HG02571 (cell line): Measurements from ENCODE around the gene PDZD2.

ENCODE experiments used
- ATAC-seq: cut with Tn5 transposase; IDR thresholded peaks from one replicate; pipeline ENCODE4 v1.9.1; 2021; ENCODE audit warnings: mild to moderate bottlenecking, moderate library complexity; ENCODE audit not compliant: unreplicated experiment

PDZD2 gene

GRCh38 chr5:31860726-31861433 lies 221.9 kb downstream of the PDZD2 start:
- no peak for ATAC-seq

DNA sequence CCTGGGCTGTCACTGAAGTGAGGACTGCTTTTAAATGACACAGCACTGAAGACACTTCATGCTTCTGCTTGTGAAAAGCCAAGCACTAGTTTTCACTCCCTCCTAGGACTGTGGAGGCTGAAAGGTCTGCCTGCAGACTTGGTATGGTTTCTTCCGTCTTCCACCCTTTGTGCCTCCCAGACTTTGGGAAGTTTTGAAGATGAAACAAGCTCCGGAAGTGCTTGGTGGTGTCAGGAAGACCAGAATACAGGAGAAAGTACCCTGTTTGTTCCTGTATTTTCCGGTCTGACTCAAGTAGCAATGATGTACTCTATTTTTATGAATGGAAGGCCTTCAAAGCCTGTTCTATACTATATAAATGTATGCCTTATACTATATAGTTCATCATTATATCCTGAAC lies 222.7 kb downstream of the PDZD2 start:
- ATAC-seq = no peak

- ATAC-seq = no peak
These were observed 225.1 kb downstream of the PDZD2 start for GRCh38 chr5:31863991-31864411.

DNA sequence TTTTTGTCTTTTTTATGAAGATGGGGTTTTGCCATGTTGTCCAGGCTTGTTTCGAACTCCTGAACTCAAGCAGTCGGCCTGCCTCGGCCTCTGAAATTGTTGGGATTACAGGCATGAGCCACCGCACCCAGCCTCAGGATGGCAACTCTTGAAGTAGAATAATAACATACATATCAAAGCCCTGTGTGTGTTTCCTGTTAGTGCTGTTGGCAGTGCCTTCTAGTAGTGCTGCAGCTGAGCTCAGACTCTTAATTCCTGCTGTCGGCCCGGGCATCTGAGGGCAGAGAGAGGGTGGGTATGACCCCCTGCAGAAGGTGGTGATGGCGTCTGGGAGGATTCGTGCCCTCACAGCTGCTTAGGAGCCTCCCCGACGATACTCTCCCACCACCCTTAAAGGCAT lies 227.2 kb downstream of the PDZD2 start:
- no peak for ATAC-seq

DNA sequence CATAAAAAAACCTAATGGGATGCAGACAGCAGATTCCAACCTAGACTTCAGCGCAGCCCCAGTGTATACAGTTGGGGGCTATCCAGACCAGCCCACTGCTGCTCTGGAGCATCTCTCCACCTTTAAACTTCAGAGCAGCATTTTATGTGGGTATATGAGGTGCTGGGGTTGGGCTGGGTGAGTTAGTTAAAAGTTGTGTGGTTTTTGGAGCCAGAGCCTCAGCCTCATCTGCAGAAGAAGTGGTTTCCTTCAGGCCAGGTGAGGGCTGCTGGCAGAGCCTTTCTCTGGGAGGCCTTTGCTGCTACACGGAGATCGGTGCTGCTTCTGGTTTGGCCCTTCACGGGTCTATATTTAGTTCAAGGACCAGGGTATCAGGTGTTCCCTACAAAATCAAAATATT lies 228.3 kb downstream of the PDZD2 start:
- no peak for ATAC-seq

DNA sequence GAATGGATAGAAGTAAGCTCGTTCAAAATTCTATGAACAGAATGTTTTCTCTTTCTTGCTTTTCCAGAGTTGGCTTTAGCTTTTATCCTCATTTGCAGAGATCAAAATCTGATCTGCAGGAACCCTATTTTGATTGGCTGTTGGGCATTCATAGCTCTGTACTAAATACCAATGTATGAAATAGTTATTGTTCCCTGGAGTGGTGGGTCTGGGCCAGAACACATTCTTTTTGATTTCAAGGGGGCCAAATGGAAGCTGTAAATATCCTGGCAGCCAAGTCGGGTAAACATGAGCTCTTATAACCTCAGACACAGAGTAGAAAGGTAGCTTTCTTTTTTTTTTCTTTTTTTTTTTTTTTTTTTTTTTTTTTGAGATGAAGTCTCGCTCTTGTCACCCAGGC lies 241.5 kb downstream of the PDZD2 start:
- no peak for ATAC-seq

DNA sequence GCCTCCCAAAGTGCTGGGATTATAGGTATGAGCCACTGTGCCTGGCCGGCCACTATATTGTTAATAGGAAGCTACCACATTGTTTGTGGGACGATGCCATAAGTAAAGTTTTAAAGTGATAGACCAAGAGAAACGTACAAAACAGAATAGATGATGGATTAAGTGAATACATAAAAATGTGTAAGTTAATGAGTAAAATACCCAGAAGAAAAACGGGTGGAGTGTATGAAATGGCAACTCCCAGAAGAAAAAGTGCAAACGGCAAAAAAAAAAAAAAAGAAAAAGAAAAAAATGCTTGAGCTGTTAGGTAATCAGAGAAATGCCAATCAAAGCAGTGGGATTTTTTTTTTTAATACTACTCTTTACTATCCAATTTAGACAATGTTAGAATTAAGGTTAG lies 246.0 kb downstream of the PDZD2 start:
- no peak for ATAC-seq

DNA sequence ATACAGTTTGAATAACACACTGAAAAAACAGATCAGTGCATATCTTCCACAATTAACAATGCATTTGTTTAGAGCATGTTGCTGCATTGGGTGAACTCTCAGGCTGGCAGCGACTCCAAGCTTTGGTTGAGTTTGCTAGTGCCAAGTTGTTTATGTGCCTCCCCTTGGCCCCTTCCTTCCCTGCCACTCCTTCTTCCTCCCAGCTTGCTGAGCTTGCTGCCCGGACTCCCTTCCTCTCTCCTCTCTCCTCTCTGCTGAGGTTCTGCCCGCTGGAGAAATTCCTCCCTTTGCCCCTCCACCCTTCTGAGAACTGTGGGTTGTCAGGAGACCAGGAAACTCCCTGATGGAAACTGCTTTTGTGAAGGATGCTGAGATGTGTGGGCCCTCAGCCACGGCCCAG lies 247.3 kb downstream of the PDZD2 start:
- ATAC-seq = no peak

DNA sequence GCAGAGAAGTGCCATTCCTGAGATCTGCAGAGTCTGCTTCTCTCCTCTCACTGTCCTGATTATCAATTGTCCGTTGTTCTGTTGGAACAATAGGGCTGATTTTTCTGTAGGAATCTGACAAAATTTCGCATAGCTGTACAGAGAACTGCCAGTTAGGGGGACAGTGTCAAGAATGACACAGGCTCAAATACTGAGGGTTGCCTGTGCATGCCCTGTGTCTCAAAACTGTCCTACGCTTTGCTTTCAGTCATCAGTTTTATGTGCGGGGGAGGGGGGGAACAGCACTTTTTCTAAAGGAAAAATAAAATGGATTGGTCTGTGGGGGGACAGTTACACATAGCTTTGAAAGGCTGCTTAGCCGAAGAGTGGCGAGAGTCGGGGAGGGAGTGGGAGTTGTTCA lies 248.6 kb downstream of the PDZD2 start:
- no peak for ATAC-seq

- ATAC-seq = no peak
These were observed 249.6 kb downstream of the PDZD2 start for GRCh38 chr5:31888564-31888963.

DNA sequence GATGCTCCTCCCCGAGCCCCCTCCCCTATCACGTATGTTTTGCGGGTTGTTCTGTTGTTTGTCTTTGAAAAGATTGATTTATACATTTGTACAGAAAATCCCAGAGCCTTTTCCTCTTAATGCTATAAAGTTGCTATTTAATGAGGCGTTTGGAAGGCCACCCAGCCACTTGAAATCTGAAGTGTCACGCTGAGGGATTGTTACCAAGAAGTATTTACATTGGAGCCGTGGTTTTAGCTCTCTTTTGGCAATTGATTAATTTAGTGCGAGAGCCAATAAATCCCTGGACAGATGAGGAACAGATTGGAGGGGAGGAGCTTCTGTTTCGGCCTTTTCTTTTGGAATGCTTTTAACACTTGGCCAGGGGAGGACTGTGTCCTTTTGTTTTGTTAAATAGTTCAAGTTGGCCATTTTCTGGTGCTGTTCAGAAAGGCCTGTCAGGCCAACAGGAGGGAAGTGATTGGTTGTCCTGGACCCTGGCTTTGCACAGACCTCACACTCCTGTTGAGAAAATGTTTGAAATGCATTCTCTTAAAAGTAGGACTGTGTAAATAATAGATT lies 250.2 kb downstream of the PDZD2 start:
- ATAC-seq = no peak

DNA sequence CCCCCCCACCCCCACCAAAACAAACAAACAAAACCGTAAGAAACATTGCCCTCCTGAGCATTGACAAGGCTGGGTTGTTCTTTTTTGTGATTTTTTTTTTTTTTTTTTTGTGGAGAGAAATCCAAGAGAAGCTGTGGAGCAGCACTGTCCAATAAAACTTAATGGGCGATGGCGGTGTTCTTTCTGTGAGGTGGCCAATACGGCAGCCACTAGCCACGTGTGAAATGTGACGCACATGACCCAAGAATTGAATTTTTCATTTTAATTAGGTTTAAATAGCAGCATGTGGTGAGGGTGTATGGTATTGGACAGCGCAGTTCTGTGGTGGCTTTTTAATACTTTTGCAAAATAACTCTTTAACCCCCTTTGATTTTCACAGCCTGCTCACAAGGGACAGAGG lies 251.1 kb downstream of the PDZD2 start:
- no peak for ATAC-seq

DNA sequence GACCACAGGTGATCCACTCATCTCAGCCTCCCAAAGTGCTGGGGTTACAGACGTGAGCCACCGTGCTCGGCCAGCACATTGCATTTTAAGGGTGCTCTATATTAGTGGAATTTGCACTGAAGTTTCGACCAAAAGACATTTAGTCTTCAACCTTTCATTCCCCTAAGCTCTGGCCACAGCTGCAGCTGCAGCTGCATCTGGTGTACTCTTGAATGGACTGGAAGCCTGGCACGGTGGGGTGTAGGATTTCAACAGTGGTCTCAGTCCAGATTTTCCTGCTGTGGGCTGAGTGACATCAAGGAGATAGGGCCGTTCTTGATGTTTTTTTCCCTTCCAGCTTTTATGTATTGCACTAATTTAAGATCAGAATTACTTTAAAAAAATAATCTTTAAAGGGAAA lies 255.2 kb downstream of the PDZD2 start:
- no peak for ATAC-seq

- no peak for ATAC-seq
These were observed 256.4 kb downstream of the PDZD2 start for GRCh38 chr5:31895199-31895820.

GRCh38 chr5:31898036-31898632 lies 259.2 kb downstream of the PDZD2 start:
- no peak for ATAC-seq

- ATAC-seq = no peak
These were observed 261.4 kb downstream of the PDZD2 start for GRCh38 chr5:31900296-31900865.

- no peak for ATAC-seq
These were observed 263.0 kb downstream of the PDZD2 start for GRCh38 chr5:31901807-31902530.

GRCh38 chr5:31908396-31908795 lies 269.5 kb downstream of the PDZD2 start:
- no peak for ATAC-seq

DNA sequence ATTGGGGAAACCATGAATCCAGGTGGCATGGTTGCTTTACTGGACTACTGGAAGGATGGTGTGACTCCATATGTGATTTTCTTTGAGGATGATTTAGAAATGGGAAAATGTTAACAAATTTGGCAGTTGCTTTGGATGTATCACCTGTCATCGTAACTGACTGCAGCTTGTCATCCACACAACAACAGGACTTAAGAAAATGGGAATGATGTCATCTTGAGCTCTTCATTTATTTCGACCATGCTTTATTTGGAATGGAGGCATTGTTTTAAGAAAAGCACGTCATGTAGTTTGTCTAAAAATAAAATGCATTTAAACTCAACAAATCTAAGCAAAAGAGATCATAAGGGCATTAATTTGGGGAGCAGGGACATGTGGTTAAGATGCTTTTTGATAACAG lies 270.1 kb downstream of the PDZD2 start:
- ATAC-seq = no peak

DNA sequence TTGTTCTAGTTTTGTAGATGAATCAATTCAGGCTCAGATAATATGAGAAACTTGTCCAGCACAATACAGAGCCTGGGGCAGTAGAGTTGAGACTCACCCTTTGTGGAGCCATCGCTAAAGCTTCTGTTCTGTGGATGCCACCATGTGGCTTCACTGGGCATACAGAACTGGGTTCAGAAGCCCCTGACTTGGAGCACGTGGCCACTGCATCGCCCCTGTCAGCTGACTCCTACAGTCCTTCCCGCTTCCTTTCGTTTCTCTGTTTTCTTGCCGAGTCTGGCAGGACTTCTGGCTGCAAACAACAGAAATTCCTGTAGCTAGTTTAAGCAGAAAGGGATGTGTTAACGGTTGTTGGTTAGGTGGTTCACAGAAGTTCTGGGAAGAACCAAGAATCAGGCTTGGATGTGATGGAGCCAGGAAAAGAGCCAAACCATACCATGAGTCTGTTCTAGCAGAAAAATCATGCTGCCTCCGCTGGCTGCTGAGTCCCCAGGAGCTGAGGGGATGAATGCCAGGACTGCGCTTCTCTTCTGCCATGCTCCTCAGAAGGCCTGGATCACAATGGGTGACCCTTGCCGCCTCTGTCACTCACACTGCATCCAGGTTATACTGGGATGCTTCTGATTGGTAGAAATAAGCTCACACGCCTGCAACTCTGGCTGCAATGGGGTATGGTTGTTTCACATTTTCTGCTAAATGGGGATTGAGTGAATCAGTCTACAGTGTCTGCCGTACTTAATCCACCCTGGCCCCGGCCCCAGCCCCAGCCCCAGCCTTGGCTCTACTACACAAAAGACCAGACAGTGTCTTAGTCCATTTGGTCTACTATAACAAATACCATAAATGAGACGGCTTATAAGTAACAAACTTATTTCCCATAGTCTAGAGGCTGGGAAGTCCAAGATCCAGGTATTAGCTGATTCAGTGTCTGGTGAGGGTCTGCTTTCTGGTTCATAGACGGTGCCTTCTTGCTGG lies 272.6 kb downstream of the PDZD2 start:
- no peak for ATAC-seq
